ENCODE data around the gene CDS2. TPM values are rescaled to one million over a fixed set of nuclear protein-coding genes. Genes with fewer than 3 reads are reported as not detected.
"Not testable (repeated sequence)": the region's sequence is repeated elsewhere in the genome, so short reads cannot be mapped to it uniquely, and the experiment has no call there.

CDS2 gene
- 39.8 and 42.5 TPM in 2 replicates for total RNA-seq

DNA sequence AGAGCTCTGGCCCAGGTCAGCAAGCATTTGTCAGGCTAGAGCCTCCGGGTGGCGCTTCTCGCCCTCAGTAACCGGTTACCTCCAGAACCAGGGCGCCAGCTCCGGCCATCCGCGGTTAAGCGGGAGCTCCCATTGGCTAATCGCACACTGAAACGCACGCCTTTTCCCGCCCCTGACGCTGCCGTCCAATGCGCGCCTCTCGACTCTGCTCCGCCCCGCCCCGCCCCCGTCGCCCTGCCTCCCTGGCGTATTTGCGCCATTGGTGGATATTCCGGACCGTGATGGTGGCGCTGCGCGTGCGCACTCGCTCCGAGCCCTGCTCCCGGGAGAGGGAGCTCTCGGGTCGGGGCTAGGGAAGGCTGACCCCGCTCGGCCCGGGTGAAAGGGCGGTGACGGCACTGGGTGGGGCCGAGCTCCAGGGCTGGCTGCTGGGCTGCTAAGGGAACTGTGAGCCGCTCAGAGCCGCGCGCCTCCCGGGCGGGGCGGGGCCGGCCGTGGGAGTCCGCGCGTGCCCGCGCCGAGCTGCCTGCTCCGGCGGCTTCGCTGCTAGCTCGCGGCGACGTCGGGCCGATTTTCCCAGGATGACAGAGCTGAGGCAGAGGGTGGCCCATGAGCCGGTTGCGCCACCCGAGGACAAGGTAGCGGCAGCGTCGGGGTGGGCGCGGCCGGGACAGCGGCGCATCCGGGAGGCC lies at the start of gene CDS2:
CDS2 (plus strand) TSS at position 497 of the 692 bp plus-strand sequence; CDS start at position 582, 85 bp downstream.
- H3K4me3 Mint-ChIP-seq: peak within 1 kb of the TSS; percentile 96

DNA sequence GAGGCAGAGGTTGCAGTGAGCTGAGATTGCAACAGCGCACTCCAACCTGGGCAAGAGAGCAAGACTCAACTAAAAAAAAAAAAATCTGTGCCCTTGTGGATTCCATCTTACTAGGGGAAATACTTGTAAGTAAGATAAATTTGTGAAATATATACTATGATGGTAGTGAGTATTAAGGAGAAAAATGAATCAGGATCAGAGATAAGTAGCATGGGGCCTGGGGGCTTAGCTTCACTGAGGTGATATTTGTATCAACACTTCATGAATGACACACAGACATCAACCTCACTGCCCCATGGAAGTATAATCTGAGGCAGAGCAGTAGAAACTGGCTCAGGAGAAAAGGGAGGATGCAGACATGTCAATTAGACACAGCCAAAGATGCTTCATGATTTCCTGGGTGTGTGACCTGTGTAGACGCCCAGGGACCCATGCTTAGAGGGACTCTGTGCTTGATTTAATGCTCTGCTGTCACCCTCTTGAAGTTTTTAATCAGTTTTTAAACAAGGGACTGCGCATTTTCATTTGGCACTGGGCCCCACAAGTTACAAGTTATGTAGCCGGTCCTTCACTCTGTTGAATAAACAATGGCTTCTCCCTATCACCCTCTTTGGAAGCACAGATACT lies 48.9 kb upstream of the CDS2 start:
- Mint-ChIP-seq H3K27me3 (ENCODE audit: insufficient read depth) (no peaks in the 10 kb centered on the region), H3K36me3 (ENCODE audit: low read depth) (peaks cover 2% of the 10 kb centered on the region), H3K4me1 (ENCODE audit: low read depth) (peaks cover 62% of the 10 kb centered on the region), H3K9me3 (no peaks in the 10 kb centered on the region), H3K27ac (peak overlapping the region; percentile 89), H3K4me3 (peak overlapping the region; percentile 63)
- intact Hi-C loops (cut with micrococcal nuclease): loop anchor here (1.0 to 2.0 kb wide), 6 partner anchors 9 to 264 kb away; partner anchors contain the start of genes CDS2 and SLC23A2
- peak; percentile 19 for DNase-seq (ENCODE audit: low spot score)

More for the DNA sequence above, at the start of gene CDS2:
- peak; percentile 100 for DNase-seq (ENCODE audit: low spot score)
- Mint-ChIP-seq H3K27me3 (ENCODE audit: insufficient read depth) (no peaks in the 10 kb centered on the region), H3K27ac (peak within 1 kb of the TSS; percentile 93), H3K4me1 (ENCODE audit: low read depth) (peaks cover 52% of the 10 kb centered on the region), H3K9me3 (no peaks in the 10 kb centered on the region), H3K36me3 (ENCODE audit: low read depth) (peaks cover 9% of the 10 kb centered on the region)
- intact Hi-C loops (cut with micrococcal nuclease): loop anchor here (1.0 to 10.0 kb wide), 10 partner anchors 7 to 1332 kb away; partner anchors contain the start of genes CDC25B, MCM8, PCNA and SHLD1

DNA sequence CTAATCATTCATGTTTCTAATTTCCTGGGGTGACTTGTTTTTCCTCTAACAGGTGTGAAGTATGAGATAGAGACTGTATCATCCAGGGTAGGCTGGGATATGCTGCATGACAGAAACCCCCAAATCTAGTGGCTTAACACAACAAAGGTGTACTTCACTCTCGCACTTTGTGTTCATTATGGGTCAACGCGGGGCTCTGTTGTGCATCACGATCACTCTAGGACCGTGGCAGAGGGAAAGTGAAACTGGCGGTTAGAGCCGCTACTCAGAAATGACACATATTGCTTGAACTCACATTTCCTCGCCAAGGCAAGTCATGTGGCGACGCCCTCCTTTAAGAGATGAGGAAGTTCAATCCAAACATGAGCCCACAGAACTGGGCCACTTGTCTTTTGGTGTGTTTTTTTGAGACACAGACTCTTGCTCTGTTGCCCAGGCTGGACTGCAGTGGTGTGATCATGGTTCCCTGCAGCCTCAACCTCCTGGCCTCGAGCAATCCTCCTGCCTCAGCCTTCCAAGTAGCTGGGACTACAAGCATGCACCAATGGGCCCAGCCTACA lies 48.3 kb upstream of the CDS2 start:
- Mint-ChIP-seq H3K4me1 (ENCODE audit: low read depth) (peaks cover 56% of the 10 kb centered on the region), H3K4me3 (peak overlapping the region; percentile 63), H3K36me3 (ENCODE audit: low read depth) (peaks cover 2% of the 10 kb centered on the region), H3K9me3 (no peaks in the 10 kb centered on the region), H3K27ac (peak overlapping the region; percentile 89), H3K27me3 (ENCODE audit: insufficient read depth) (no peaks in the 10 kb centered on the region)
- peak; percentile 81 for DNase-seq (ENCODE audit: low spot score)
- intact Hi-C loops (cut with micrococcal nuclease): loop anchor here (1.0 to 2.0 kb wide), 6 partner anchors 9 to 264 kb away; partner anchors contain the start of genes CDS2 and SLC23A2

DNA sequence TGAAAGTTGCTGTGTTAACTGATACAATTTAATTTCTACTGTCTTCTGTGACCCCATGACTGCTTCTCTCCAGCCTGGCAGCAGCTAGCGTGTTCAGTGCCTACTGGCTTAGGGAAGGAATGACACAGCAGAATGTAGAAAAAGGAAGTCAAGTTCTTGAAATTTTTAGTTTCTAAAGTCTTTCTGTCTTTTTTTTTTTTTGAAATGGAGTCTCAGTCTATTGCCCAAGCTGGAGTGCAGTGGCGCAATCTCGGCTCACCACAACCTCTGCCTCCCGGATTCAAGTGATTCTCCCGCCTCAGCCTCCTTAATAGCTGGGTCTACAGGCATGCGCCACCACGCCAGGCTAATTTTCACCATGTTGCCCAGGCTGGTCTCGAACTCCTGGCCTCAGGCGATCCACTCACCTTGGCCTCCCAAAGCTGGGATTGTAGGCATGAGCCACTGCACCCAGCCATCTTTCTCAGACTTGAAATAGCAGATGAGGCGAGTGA lies 46.4 kb upstream of the CDS2 start:
- no peaks in the 10 kb centered on the region for H3K9me3 Mint-ChIP-seq
- peak overlapping the region; percentile 73 for H3K27ac Mint-ChIP-seq
- peak overlapping the region; percentile 17 for H3K4me3 Mint-ChIP-seq
- no peaks in the 10 kb centered on the region for H3K27me3 Mint-ChIP-seq (ENCODE audit: insufficient read depth)
- DNase-seq (ENCODE audit: low spot score): peak; percentile 8
- intact Hi-C loops (cut with micrococcal nuclease): no loop called here
- H3K36me3 Mint-ChIP-seq (ENCODE audit: low read depth): peaks cover 2% of the 10 kb centered on the region
- H3K4me1 Mint-ChIP-seq (ENCODE audit: low read depth): peaks cover 44% of the 10 kb centered on the region

DNA sequence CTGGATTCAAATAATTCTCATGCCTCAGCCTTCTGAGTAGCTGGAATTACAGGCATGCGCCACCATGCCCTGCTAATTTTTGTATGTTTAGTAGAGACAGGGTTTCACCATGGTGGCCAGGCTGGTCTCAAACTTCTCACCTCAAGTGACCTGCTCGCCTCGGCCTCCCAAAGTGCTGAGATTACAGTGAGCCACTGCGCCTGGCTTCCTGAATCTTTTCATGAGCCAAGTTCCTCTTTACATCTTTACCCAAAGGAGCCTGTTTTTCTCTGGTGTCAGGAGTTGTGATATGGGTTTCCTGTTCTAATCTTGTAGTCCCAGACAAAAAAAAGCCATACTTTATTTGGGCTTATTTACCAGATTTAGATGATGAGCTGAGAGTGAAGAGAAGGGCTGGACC lies 41.4 kb upstream of the CDS2 start:
- H3K36me3 Mint-ChIP-seq (ENCODE audit: low read depth): peaks cover 1% of the 10 kb centered on the region
- intact Hi-C loops (cut with micrococcal nuclease): no loop called here
- H3K4me1 Mint-ChIP-seq (ENCODE audit: low read depth): peaks cover 25% of the 10 kb centered on the region
- no peaks in the 10 kb centered on the region for H3K27me3 Mint-ChIP-seq (ENCODE audit: insufficient read depth)
- no peak for DNase-seq (ENCODE audit: low spot score)
- no peak overlapping the region for H3K27ac Mint-ChIP-seq
- no peak overlapping the region for H3K4me3 Mint-ChIP-seq
- no peaks in the 10 kb centered on the region for H3K9me3 Mint-ChIP-seq

DNA sequence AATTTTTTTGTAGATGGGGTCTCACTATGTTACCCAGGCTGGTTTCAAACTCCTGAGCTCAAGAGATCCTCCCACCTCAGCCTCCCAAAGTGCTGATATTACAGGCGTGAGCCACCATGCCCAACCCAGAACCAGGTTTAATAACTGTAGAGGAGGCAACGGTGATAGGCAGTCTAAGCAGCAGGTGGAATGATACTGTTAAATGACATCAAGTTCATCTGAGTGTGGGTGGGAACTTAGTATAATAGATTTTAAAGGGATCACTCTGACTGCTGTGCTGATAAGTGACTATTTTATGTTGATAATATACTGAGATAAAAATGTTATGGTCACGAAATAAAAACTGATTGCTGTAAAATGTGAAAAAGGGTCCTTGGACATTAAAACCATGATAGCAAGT lies 38.1 kb upstream of the CDS2 start:
- intact Hi-C loops (cut with micrococcal nuclease): no loop called here
- H3K27ac Mint-ChIP-seq: no peak overlapping the region
- H3K36me3 Mint-ChIP-seq (ENCODE audit: low read depth): peaks cover 10% of the 10 kb centered on the region
- DNase-seq (ENCODE audit: low spot score): no peak
- H3K4me1 Mint-ChIP-seq (ENCODE audit: low read depth): peaks cover 17% of the 10 kb centered on the region
- no peak overlapping the region for H3K4me3 Mint-ChIP-seq
- H3K27me3 Mint-ChIP-seq (ENCODE audit: insufficient read depth): no peaks in the 10 kb centered on the region
- H3K9me3 Mint-ChIP-seq: no peaks in the 10 kb centered on the region

DNA sequence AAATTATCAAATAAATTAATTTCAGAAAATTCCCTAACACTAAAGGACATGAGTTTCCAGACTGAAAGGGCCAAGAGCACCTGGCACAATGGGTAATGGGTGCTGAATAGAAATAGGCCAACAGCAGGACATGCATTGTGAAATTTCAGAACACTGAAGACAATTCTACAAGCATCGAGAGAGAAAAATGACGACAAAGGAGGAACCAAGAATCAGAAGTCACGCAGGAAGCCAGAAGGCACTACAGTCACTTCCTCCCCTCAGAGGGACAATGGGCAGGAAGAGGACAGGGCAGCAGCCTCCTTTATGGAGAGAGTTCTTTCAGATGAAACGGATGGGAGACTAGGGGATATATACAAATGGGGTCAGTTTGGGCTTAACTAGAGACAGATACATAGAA lies 36.6 kb upstream of the CDS2 start:
- Mint-ChIP-seq H3K9me3 (no peaks in the 10 kb centered on the region), H3K27ac (peak overlapping the region; percentile 80), H3K4me1 (ENCODE audit: low read depth) (peaks cover 17% of the 10 kb centered on the region), H3K36me3 (ENCODE audit: low read depth) (peaks cover 10% of the 10 kb centered on the region), H3K27me3 (ENCODE audit: insufficient read depth) (no peaks in the 10 kb centered on the region), H3K4me3 (no peak overlapping the region)
- intact Hi-C loops (cut with micrococcal nuclease): no loop called here
- DNase-seq (ENCODE audit: low spot score): no peak

DNA sequence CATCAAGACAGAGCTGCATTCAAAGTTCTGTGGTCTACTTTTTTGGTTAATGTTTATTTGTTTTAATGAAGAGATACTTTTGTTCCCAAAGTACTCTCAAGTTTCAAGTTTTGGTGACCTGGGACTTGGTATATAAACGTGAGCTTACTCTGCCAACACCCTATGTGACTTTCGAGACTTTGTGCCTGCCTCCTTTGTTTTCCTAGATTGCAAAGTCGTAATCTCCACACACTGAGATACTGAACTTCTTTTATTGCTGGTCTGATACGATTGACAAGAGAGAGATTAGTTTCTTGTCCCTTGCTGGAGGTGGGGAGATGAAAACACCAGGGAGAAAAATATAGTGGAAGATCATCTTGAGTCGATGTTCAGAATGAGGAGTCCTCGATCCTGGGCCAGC lies 34.9 kb upstream of the CDS2 start:
- no peak for DNase-seq (ENCODE audit: low spot score)
- peaks cover 21% of the 10 kb centered on the region for H3K36me3 Mint-ChIP-seq (ENCODE audit: low read depth)
- H3K27ac Mint-ChIP-seq: no peak overlapping the region
- peaks cover 17% of the 10 kb centered on the region for H3K4me1 Mint-ChIP-seq (ENCODE audit: low read depth)
- no peak overlapping the region for H3K4me3 Mint-ChIP-seq
- no peaks in the 10 kb centered on the region for H3K9me3 Mint-ChIP-seq
- H3K27me3 Mint-ChIP-seq (ENCODE audit: insufficient read depth): no peaks in the 10 kb centered on the region
- intact Hi-C loops (cut with micrococcal nuclease): no loop called here

DNA sequence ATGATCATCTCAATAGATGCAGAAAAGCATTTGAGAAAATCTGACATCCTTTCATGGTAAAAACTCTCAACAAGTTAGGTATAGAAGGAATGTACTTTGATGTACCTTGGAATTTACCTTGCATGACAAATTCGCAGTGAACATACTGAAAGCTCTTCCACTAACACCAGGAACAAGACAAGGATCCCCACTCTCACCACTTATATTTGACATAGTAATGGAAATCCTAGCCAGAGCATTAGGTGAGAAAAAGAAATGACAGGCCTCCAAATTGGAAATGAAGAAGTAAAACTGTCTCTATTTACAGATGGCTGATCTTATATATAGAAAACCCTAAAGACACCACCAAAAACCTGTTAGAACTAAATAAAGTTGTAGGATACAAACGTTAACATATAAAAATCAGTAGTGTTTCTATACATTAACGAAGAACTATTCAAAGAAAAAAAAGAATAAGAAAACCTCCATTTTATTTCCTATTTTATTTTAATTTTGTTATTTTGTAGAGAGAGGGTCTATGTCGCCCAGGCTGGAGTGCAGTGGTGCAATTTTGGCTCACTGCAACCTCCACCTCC lies 34.0 kb upstream of the CDS2 start:
- no peak for DNase-seq (ENCODE audit: low spot score)
- H3K4me1 Mint-ChIP-seq (ENCODE audit: low read depth): peaks cover 17% of the 10 kb centered on the region
- no peaks in the 10 kb centered on the region for H3K27me3 Mint-ChIP-seq (ENCODE audit: insufficient read depth)
- intact Hi-C loops (cut with micrococcal nuclease): no loop called here
- H3K9me3 Mint-ChIP-seq: no peaks in the 10 kb centered on the region
- no peak overlapping the region for H3K4me3 Mint-ChIP-seq
- H3K36me3 Mint-ChIP-seq (ENCODE audit: low read depth): peaks cover 21% of the 10 kb centered on the region
- H3K27ac Mint-ChIP-seq: no peak overlapping the region

DNA sequence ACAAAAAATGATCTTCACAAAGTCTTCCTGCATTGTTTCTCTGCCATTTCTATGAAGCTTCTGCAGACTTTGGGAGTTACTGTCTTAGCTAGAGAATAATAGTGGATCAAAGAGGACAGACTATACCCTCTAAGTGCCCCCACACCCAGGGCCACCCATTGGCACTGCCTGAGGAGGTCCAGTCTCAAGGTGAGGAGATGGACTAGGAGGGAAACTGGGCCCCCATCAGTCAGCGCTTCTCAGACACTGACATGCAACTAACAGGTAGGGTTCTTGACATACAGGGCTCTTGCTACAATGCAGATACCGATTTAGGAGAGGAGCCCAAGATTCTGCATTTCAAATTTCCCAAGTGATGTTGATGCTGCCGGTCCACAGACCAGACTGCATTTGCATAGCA lies 31.4 kb upstream of the CDS2 start:
- DNase-seq (ENCODE audit: low spot score): no peak
- H3K27ac Mint-ChIP-seq: no peak overlapping the region
- H3K4me1 Mint-ChIP-seq (ENCODE audit: low read depth): peaks cover 5% of the 10 kb centered on the region
- no peaks in the 10 kb centered on the region for H3K9me3 Mint-ChIP-seq
- no peak overlapping the region for H3K4me3 Mint-ChIP-seq
- H3K36me3 Mint-ChIP-seq (ENCODE audit: low read depth): peaks cover 37% of the 10 kb centered on the region
- intact Hi-C loops (cut with micrococcal nuclease): no loop called here
- no peaks in the 10 kb centered on the region for H3K27me3 Mint-ChIP-seq (ENCODE audit: insufficient read depth)

DNA sequence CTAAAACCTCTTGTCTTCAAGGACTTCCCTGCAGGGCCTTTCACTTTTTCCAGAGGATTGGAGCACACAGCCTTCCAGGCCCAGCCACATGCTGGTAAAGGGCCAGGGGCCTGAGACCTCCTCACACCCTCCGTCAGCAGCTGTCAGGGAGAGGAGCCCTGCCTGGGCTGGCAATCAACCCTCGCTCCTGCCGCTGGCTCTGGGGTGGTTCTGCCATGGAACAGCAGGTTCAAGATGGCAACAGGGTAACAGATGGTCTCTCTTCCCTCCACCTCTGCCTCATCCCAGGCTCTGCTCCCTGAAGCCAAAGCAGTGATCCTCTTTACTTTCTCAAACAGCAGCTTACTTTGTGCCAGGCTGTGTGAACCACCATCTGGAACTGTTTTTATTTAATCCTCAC lies 30.9 kb upstream of the CDS2 start:
- no peak overlapping the region for H3K4me3 Mint-ChIP-seq
- intact Hi-C loops (cut with micrococcal nuclease): no loop called here
- H3K27ac Mint-ChIP-seq: no peak overlapping the region
- H3K36me3 Mint-ChIP-seq (ENCODE audit: low read depth): peaks cover 37% of the 10 kb centered on the region
- H3K4me1 Mint-ChIP-seq (ENCODE audit: low read depth): peaks cover 5% of the 10 kb centered on the region
- no peak for DNase-seq (ENCODE audit: low spot score)
- H3K27me3 Mint-ChIP-seq (ENCODE audit: insufficient read depth): no peaks in the 10 kb centered on the region
- H3K9me3 Mint-ChIP-seq: no peaks in the 10 kb centered on the region

DNA sequence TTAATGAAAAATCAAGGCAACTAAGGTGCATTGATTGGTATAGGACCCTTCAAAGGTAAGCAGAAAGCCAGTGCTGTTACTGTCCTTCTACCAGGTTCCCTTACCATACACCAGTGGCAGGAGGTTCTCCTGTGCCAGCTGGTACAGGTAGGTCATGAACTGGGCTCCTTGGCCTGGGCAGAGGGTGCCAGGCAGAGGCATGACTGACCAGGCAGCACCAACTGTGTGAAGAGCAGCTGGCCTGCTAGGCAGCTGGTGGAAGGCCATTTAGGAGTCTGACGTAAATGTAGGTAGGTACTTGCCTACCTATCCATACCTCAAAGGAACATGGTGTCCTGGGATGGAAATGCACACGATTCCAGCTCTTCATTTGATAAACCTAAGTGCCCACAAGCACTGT lies 30.3 kb upstream of the CDS2 start:
- intact Hi-C loops (cut with micrococcal nuclease): no loop called here
- DNase-seq (ENCODE audit: low spot score): no peak
- H3K27ac Mint-ChIP-seq: no peak overlapping the region
- H3K36me3 Mint-ChIP-seq (ENCODE audit: low read depth): peaks cover 37% of the 10 kb centered on the region
- no peaks in the 10 kb centered on the region for H3K9me3 Mint-ChIP-seq
- no peak overlapping the region for H3K4me3 Mint-ChIP-seq
- H3K4me1 Mint-ChIP-seq (ENCODE audit: low read depth): peaks cover 5% of the 10 kb centered on the region
- no peaks in the 10 kb centered on the region for H3K27me3 Mint-ChIP-seq (ENCODE audit: insufficient read depth)

DNA sequence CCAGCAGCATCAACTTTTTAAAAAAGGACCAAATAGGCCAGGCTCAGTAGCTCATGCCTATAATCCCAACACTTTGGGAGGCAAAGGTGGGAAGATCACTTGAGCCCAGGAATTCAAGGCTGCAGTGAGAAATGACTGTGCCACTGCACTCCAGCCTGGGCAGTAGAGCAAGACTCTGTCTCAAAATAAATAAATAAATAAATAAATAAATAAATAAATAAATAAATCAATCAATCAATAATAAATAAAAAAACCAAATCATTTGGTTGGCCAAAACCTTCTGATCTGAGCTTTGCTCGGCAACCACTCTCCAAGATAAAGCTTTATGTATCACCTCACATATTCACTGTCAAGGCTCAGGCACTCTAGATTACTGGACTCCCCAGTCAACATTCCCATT lies 27.8 kb upstream of the CDS2 start:
- intact Hi-C loops (cut with micrococcal nuclease); H3K4me1 Mint-ChIP-seq (ENCODE audit: low read depth); H3K4me3 Mint-ChIP-seq; H3K9me3 Mint-ChIP-seq; H3K27me3 Mint-ChIP-seq (ENCODE audit: insufficient read depth); DNase-seq (ENCODE audit: low spot score); H3K27ac Mint-ChIP-seq: not testable (repeated sequence)
- H3K36me3 Mint-ChIP-seq (ENCODE audit: low read depth): peaks cover 47% of the 10 kb centered on the region
